Colonic mucosa (tissue), 4 donors: ENCODE measurements around the gene NAPG. TPM values are rescaled to one million over a fixed set of nuclear protein-coding genes. Genes with fewer than 3 reads are reported as not detected.
"Not testable (repeated sequence)": the region's sequence is repeated elsewhere in the genome, so short reads cannot be mapped to it uniquely, and the experiment has no call there.

ENCODE experiments used
- DNase-seq: peaks from one replicate; pipeline ENCODE4 v3.0.0-alpha.2; 2020
- H3K27ac ChIP-seq: fragments of 200-600 bp; one replicate; pipeline ENCODE4 v1.8.0; 2021
- H3K27me3 ChIP-seq: fragments of 200-600 bp; one replicate; pipeline ENCODE4 v1.8.0; 2021
- H3K36me3 ChIP-seq: fragments of 200-600 bp; one replicate; pipeline ENCODE4 v1.8.0; 2021
- H3K4me1 ChIP-seq: fragments of 200-600 bp; one replicate; pipeline ENCODE4 v1.8.0; 2021; ENCODE audit warnings: mild to moderate bottlenecking
- H3K4me3 ChIP-seq: fragments of 200-600 bp; one replicate; pipeline ENCODE4 v1.8.0; 2021
- H3K9ac ChIP-seq, 2 donors: one replicate each; pipeline ENCODE4 v1.7.0; 2013; ENCODE audit warnings: control low read depth in 2 of 2, low read depth in 2 of 2, low read length in 2 of 2
- H3K9me3 ChIP-seq: fragments of 200-600 bp; one replicate; pipeline ENCODE4 v1.8.0; 2021
- CTCF ChIP-seq: fragments of 200-600 bp; IDR thresholded peaks from one replicate; pipeline ENCODE4 v1.8.0; 2022; ENCODE audit warnings: antibody characterized with exemption, mild to moderate bottlenecking
- intact Hi-C: fragments of 100-400 bp; cut with DNase I; formaldehyde crosslinking; loops from one replicate; pipeline ENCODE4 v1.14.1; 2022
- total RNA-seq, 2 donors: library from RNA; stranded (reverse); fragmentation: NEBNext Ultra II Directional in 1 of 2; extraction: Animal tissue kit (Norgen Biotek cat#: 25700) in 1 of 2; gene quantifications; one replicate each; pipeline ENCODE4 v1.2.1, GENCODE V29; 2021
- donor health status: healthy.
- donor health status: DM: no; HTN: no; CAD: no.
- donor health status: DM: no; HTN: no; CAD: no.

The NAPG gene
- total RNA-seq, 2 donors from 2014 or later = 29.0 to 36.0 TPM

GRCh38 chr18:10536280-10536679 is 10.5 kb downstream of the NAPG start:
- Histone ChIP-seq H3K27me3 (no peaks in the 10 kb centered on the region), H3K4me1 (no peaks in the 10 kb centered on the region), H3K27ac (no peak overlapping the region), H3K9ac (no peak overlapping the region), H3K36me3 (peaks cover 14% of the 10 kb centered on the region), H3K9me3 (no peaks in the 10 kb centered on the region), H3K4me3 (no peak overlapping the region)
- DNase-seq = no peak
- TF ChIP-seq CTCF = no peak
- intact Hi-C loops = no loop called here

GRCh38 chr18:10537765-10538164 is 11.9 kb downstream of the NAPG start:
- Histone ChIP-seq H3K9me3 (no peaks in the 10 kb centered on the region), H3K36me3 (peaks cover 14% of the 10 kb centered on the region), H3K4me1 (no peaks in the 10 kb centered on the region), H3K9ac (no peak overlapping the region), H3K27me3 (no peaks in the 10 kb centered on the region), H3K4me3 (no peak overlapping the region), H3K27ac (no peak overlapping the region)
- intact Hi-C loops = no loop called here
- TF ChIP-seq CTCF = no peak
- no peak for DNase-seq

GRCh38 chr18:10539124-10539523 is 13.3 kb downstream of the NAPG start:
- H3K36me3 ChIP-seq = peaks cover 14% of the 10 kb centered on the region
- H3K27ac ChIP-seq, H3K4me1 ChIP-seq, H3K9me3 ChIP-seq, intact Hi-C loops, H3K27me3 ChIP-seq, H3K4me3 ChIP-seq, H3K9ac ChIP-seq, DNase-seq: not testable (repeated sequence)

GRCh38 chr18:10543277-10543676 is 17.4 kb downstream of the NAPG start:
- Histone ChIP-seq H3K9me3 (no peaks in the 10 kb centered on the region), H3K4me1 (no peaks in the 10 kb centered on the region), H3K36me3 (peaks cover 29% of the 10 kb centered on the region), H3K27ac (no peak overlapping the region), H3K4me3 (no peak overlapping the region), H3K9ac (no peak overlapping the region), H3K27me3 (no peaks in the 10 kb centered on the region)
- no peak for DNase-seq
- intact Hi-C loops = no loop called here
- TF ChIP-seq CTCF = no peak

GRCh38 chr18:10544093-10544748 is 18.4 kb downstream of the NAPG start:
- intact Hi-C loops = no loop called here
- Histone ChIP-seq H3K9ac (no peak overlapping the region), H3K4me3 (no peak overlapping the region), H3K27ac (no peak overlapping the region), H3K36me3 (peaks cover 36% of the 10 kb centered on the region), H3K27me3 (no peaks in the 10 kb centered on the region), H3K4me1 (no peaks in the 10 kb centered on the region), H3K9me3 (no peaks in the 10 kb centered on the region)
- no peak for TF ChIP-seq CTCF
- no peak for DNase-seq

- H3K9me3 ChIP-seq = no peaks in the 10 kb centered on the region
- DNase-seq = no peak
- intact Hi-C loops = no loop called here
- no peak overlapping the region for H3K4me3 ChIP-seq
- no peaks in the 10 kb centered on the region for H3K27me3 ChIP-seq
- H3K36me3 ChIP-seq = peaks cover 22% of the 10 kb centered on the region
- no peak for TF ChIP-seq CTCF
- H3K27ac ChIP-seq = no peak overlapping the region
- no peaks in the 10 kb centered on the region for H3K4me1 ChIP-seq
- no peak overlapping the region for H3K9ac ChIP-seq
These were observed 20.9 kb downstream of the NAPG start for GRCh38 chr18:10546557-10547300.
